Measurements from ENCODE around the gene TNPO2. TPM values are rescaled to one million over a fixed set of nuclear protein-coding genes. Genes with fewer than 3 reads are reported as not detected.
A peak's percentile ranks its signal among the peaks of the same experiment; 100 is the strongest.
"Not testable (repeated sequence)": the region's sequence is repeated elsewhere in the genome, so short reads cannot be mapped to it uniquely, and the experiment has no call there.

The TNPO2 gene
- total and polyA plus RNA-seq, 4 experiments from 2014 or later, result 0.60 to 67.2 (median 33.9) TPM

DNA sequence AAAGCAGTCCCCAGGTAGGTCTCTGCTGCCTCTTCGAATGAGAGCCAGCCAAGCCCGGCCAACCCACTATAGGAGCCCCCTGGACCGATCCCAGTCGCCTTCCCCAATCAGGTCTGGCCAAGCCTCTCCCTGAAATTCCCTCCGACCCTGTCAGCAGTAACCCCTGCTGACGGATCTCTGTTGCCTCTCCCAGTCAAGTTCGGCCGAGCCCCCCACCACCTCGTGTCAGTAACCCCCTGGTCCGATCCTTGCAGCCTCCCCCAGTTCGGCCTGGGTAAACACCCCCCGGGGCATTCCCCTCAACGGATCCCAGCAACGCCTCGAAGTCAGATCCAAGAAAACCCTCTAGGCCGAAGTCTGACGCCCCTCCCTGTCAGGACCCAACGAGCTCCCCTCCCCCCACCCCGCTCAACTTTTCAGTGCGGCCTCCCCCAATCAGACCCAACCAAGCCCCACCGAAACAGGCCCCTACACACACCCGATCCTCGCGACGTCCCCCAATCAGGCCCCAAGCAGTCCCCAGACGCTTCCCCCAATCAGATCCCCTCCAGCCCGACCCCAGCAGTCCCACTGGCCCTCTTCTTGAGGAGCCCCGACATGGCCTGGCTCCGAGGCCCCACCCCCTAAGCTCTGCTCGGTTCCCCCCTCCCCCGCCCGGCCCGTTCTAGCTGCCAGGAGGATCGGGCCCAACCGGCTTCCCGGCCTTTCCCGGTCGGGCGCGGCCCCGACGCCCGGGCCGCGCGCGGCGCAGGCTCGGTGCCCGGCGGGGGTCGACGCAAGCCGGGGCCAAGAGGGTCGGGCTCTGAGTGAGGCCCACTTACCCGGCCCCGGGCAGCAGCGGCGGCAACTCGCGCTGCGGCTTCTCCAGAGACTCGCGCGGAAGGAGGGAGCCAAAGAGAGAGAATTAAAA lies 1.8 kb downstream of the TNPO2 start:
- peaks cover 6 to 27% of the 10 kb centered on the region in 2 donors for H3K36me3 Mint-ChIP-seq

DNA sequence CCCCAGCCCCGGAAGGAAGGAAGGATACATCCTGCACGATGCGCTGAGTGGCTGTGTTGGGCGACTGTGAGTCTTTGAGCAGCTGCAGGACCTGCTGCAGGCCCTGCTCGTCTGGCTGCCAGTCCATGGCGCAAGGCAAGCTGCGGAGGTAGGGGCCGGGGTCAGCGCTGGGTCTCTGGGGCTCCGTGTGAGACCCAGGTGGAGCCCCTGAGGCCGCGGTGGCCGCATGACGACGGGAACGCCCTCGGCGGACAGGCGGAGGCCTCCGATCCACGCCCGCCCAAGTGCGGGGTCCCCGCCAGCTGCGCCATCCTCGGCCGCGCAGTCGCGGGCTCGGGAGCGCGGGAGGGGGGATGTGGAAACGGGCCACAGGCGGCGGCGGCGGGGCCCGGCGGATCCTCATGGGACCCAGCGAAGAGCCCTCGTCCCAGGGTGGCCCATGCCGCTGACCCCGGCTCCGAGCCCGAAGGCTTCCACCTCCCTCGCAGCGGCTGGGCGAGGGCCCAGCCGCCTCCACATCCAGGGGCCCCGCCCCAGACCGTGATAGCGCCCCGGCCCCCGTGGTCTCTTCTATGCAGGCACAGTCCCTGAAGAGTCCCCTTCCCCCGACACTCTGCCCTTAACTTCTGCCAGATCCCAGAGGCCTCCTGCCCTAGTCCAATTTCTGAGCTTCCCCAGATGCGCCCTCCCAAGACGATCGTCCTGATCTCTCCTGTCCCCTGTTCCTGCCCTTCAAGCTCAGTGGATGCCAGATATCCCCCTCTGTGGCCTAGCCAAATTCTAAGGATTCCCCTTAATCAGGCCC lies 2.7 kb downstream of the TNPO2 start:
- H3K4me1 Mint-ChIP-seq, result peaks cover 23 to 52% (median 36%) of the 10 kb centered on the region in 4 donors
- CTCF ChIA-PET (ENCODE audit: partially characterized antibody), result interaction anchor here (1.7 to 12.0 kb wide), 4 partner anchors 12 to 49 kb away, joined by 6 to 126 read pairs (median 14); partner anchors contain the start of gene TRIR
- intact Hi-C loops (cut with micrococcal nuclease), result loop anchor here (5.0 kb wide), 1 partner anchor 39 kb away; the partner anchor contains the start of gene DHPS
- no peak for DNase-seq
- H3K27me3 ChIP-seq (ENCODE audit: insufficient read depth, low read length), result no peaks in the 10 kb centered on the region
- H3K4me1 ChIP-seq (ENCODE audit: insufficient read depth, low read length), result peaks cover 30% of the 10 kb centered on the region
- peak overlapping the region; percentile 89 to 98 (median 92) for H3K27ac Mint-ChIP-seq
- peaks cover 10 to 28% of the 10 kb centered on the region in 2 donors for H3K36me3 Mint-ChIP-seq
- peak overlapping the region; percentile 73 for H3K27ac ChIP-seq (ENCODE audit: low read depth, low read length)
- H3K4me3 Mint-ChIP-seq, result peak overlapping the region; percentile 89 to 98 (median 94)
- peaks cover 12% of the 10 kb centered on the region for H3K36me3 ChIP-seq (ENCODE audit: insufficient read depth, low read length)
- POLR2A ChIA-PET (ENCODE audit: partially characterized antibody), result interaction anchor here (0.6 to 5.9 kb wide), 12 partner anchors 11 to 226 kb away, joined by 3 to 135 read pairs (median 4); partner anchors contain the start of genes DHPS, FBXW9, GET3 and JUNB
- no peaks in the 10 kb centered on the region for H3K9me3 ChIP-seq (ENCODE audit: control insufficient read depth in 1 of 2, low read length in 2 of 2)
- H3K4me3 ChIP-seq (ENCODE audit: low read length in 2 of 2), result peak overlapping the region; percentile 61 to 78
- peaks cover 0 to 4% (median 0%) of the 10 kb centered on the region in 8 donors for H3K9me3 Mint-ChIP-seq
- peaks cover 0 to 1% of the 10 kb centered on the region in 2 donors for H3K27me3 Mint-ChIP-seq

More for the DNA sequence above, 1.8 kb downstream of the TNPO2 start:
- Mint-ChIP-seq H3K4me1 (peaks cover 21 to 53% (median 35%) of the 10 kb centered on the region in 4 donors), H3K4me3 (peak overlapping the region; percentile 91 to 98 (median 94)), H3K9me3 (peaks cover 0 to 4% (median 0%) of the 10 kb centered on the region in 8 donors), H3K27ac (peak overlapping the region; percentile 89 to 98 (median 95)), H3K27me3 (peaks cover 0 to 1% of the 10 kb centered on the region in 2 donors)
- ChIA-PET POLR2A (ENCODE audit: partially characterized antibody) (interaction anchor here (0.9 to 5.9 kb wide), 20 partner anchors 8 to 226 kb away, joined by 3 to 135 read pairs (median 4); partner anchors contain the start of genes DHPS, FBXW9, GET3 and JUNB), CTCF (ENCODE audit: partially characterized antibody) (interaction anchor here (1.2 to 12.0 kb wide), 8 partner anchors 11 to 74 kb away, joined by 3 to 126 read pairs (median 6); partner anchors contain the start of genes DHPS and TRIR)
- Histone ChIP-seq H3K9me3 (ENCODE audit: control insufficient read depth in 1 of 2, low read length in 2 of 2) (no peaks in the 10 kb centered on the region), H3K36me3 (ENCODE audit: insufficient read depth, low read length) (peaks cover 6% of the 10 kb centered on the region), H3K27me3 (ENCODE audit: insufficient read depth, low read length) (no peaks in the 10 kb centered on the region), H3K27ac (ENCODE audit: low read depth, low read length) (peak overlapping the region; percentile 73), H3K4me3 (ENCODE audit: low read length in 2 of 2) (peak overlapping the region; percentile 61 to 78), H3K4me1 (ENCODE audit: insufficient read depth, low read length) (peaks cover 30% of the 10 kb centered on the region)
- peak in 3 of 5 donors; percentile 37 to 69 (median 46) for DNase-seq
- intact Hi-C loops (cut with micrococcal nuclease), result loop anchor here (1.0 to 5.0 kb wide), 2 partner anchors 12 to 40 kb away; partner anchors contain the start of genes DHPS and TRIR

- H3K27me3 ChIP-seq (ENCODE audit: insufficient read depth, low read length), result no peaks in the 10 kb centered on the region
- H3K4me1 Mint-ChIP-seq, result peaks cover 23 to 52% (median 36%) of the 10 kb centered on the region in 4 donors
- no peaks in the 10 kb centered on the region for H3K9me3 ChIP-seq (ENCODE audit: control insufficient read depth in 1 of 2, low read length in 2 of 2)
- ChIA-PET POLR2A (ENCODE audit: partially characterized antibody) (interaction anchor here (0.6 to 5.9 kb wide), 7 partner anchors 12 to 156 kb away, joined by 3 to 135 read pairs (median 26); partner anchors contain the start of genes FBXW9, GET3, JUNB and TRIR), CTCF (ENCODE audit: partially characterized antibody) (interaction anchor here (0.9 to 12.0 kb wide), 3 partner anchors 14 to 76 kb away, joined by 3 to 126 read pairs (median 5); partner anchors contain the start of gene TRIR)
- no peak for DNase-seq
- peak overlapping the region in 1 of 2 donors; percentile 17 for H3K4me3 ChIP-seq (ENCODE audit: low read length in 2 of 2)
- H3K4me1 ChIP-seq (ENCODE audit: insufficient read depth, low read length), result peaks cover 30% of the 10 kb centered on the region
- peaks cover 17% of the 10 kb centered on the region for H3K36me3 ChIP-seq (ENCODE audit: insufficient read depth, low read length)
- H3K27ac Mint-ChIP-seq, result peak overlapping the region; percentile 9 to 98 (median 89)
- intact Hi-C loops (cut with micrococcal nuclease), result loop anchor here (5.0 kb wide), 1 partner anchor 38 kb away; the partner anchor contains the start of gene DHPS
- peaks cover 0 to 4% (median 0%) of the 10 kb centered on the region in 8 donors for H3K9me3 Mint-ChIP-seq
- peaks cover 0 to 1% of the 10 kb centered on the region in 2 donors for H3K27me3 Mint-ChIP-seq
- H3K27ac ChIP-seq (ENCODE audit: low read depth, low read length), result peak overlapping the region; percentile 73
- H3K4me3 Mint-ChIP-seq, result peak overlapping the region; percentile 68 to 88 (median 86)
- peaks cover 13 to 32% of the 10 kb centered on the region in 2 donors for H3K36me3 Mint-ChIP-seq
Measured at GRCh38 chr19:12720296-12720695, 3.4 kb downstream of the TNPO2 start.

DNA sequence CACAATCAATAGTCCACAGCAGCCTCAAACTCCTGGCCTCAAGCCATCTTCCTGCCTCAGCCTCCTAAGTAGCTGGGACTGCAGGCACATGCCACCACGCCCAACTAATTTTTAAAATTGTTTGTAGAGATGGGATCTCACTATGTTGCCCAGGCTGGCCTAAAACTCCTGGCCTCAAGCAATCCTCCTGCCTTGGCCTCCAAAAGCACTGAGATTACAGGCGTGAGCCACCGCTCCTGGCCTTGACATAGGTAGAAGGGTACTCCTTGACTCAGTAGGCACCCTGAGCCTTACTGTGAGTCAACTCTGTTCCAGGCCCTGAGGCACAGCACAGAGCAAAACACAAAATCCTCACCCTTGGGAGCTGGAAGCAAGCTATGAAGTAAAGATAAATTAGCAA lies 7.8 kb downstream of the TNPO2 start:
- peaks cover 27 to 37% of the 10 kb centered on the region in 2 donors for H3K36me3 Mint-ChIP-seq
- intact Hi-C loops (cut with micrococcal nuclease), result no loop called here
- Histone ChIP-seq H3K9me3 (ENCODE audit: control insufficient read depth in 1 of 2, low read length in 2 of 2) (no peaks in the 10 kb centered on the region), H3K27me3 (ENCODE audit: insufficient read depth, low read length) (no peaks in the 10 kb centered on the region), H3K27ac (ENCODE audit: low read depth, low read length) (no peak overlapping the region), H3K4me3 (ENCODE audit: low read length in 2 of 2) (no peak overlapping the region), H3K36me3 (ENCODE audit: insufficient read depth, low read length) (peaks cover 35% of the 10 kb centered on the region), H3K4me1 (ENCODE audit: insufficient read depth, low read length) (peaks cover 6% of the 10 kb centered on the region)
- CTCF ChIA-PET (ENCODE audit: partially characterized antibody), result interaction anchor here (2.2 to 12.0 kb wide), 4 partner anchors 42 to 132 kb away, joined by 7 to 126 read pairs (median 12); no protein-coding TSS in a partner anchor
- POLR2A ChIA-PET (ENCODE audit: partially characterized antibody), result no interaction called here
- H3K27me3 Mint-ChIP-seq, result no peaks in the 10 kb centered on the region
- no peak for DNase-seq
- H3K4me3 Mint-ChIP-seq, result no peak overlapping the region
- peaks cover 9 to 23% (median 11%) of the 10 kb centered on the region in 4 donors for H3K4me1 Mint-ChIP-seq
- H3K9me3 Mint-ChIP-seq, result no peaks in the 10 kb centered on the region
- H3K27ac Mint-ChIP-seq, result peak overlapping the region in 1 of 7 donors; percentile 18

DNA sequence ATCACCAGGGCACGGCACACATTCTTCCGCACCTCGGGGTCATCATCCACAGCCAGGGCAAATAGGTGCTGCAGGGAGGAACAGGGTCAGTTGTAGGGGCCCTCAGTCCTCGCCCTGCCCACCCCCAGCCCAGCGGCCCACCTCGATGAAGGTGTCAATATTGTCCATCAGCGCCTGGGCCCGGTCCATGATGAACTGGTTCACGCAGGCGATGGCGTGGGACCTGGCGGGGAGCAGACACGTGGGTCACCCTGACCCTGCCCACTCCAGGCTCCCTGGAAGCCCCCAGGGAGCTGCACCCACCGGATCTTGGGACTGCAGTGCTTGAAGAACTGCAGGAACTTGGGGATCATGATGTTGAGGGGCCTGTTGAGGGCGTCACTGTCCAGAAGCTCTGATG lies 8.6 kb downstream of the TNPO2 start:
- Mint-ChIP-seq H3K4me3 (no peak overlapping the region), H3K9me3 (no peaks in the 10 kb centered on the region), H3K36me3 (peaks cover 32 to 45% of the 10 kb centered on the region in 2 donors), H3K27ac (no peak overlapping the region), H3K27me3 (no peaks in the 10 kb centered on the region), H3K4me1 (peaks cover 4 to 16% (median 6%) of the 10 kb centered on the region in 4 donors)
- Histone ChIP-seq H3K27ac (ENCODE audit: low read depth, low read length) (no peak overlapping the region), H3K4me1 (ENCODE audit: insufficient read depth, low read length) (no peaks in the 10 kb centered on the region), H3K27me3 (ENCODE audit: insufficient read depth, low read length) (no peaks in the 10 kb centered on the region), H3K36me3 (ENCODE audit: insufficient read depth, low read length) (peaks cover 42% of the 10 kb centered on the region), H3K9me3 (ENCODE audit: control insufficient read depth in 1 of 2, low read length in 2 of 2) (no peaks in the 10 kb centered on the region), H3K4me3 (ENCODE audit: low read length in 2 of 2) (no peak overlapping the region)
- no peak for DNase-seq
- intact Hi-C loops (cut with micrococcal nuclease), result no loop called here
- CTCF ChIA-PET (ENCODE audit: partially characterized antibody), result interaction anchor here (2.2 to 12.0 kb wide), 3 partner anchors 42 to 81 kb away, joined by 7 to 126 read pairs (median 13); no protein-coding TSS in a partner anchor
- POLR2A ChIA-PET (ENCODE audit: partially characterized antibody), result no interaction called here

DNA sequence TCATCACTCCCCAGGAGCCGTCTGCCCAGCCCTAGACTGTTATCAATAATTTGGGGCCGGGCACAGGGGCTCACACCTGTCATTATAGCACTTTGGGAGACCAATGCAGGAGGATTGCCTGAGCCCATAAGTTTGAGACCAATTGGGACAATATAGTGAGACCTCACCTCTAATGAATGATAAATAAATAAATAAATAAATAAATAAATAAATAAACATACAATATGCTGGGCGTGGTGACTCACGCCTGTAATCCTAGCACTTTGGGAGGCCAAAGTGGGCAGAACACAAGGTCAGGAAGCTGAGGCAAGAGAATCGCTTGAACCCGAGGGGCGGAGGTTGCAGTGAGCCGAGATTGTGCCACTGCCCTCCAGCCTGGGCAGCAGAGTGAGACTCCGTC lies 10.4 kb downstream of the TNPO2 start:
- peaks cover 45% of the 10 kb centered on the region for H3K36me3 ChIP-seq (ENCODE audit: insufficient read depth, low read length)
- H3K4me3 Mint-ChIP-seq; H3K4me1 Mint-ChIP-seq; H3K9me3 ChIP-seq (ENCODE audit: control insufficient read depth in 1 of 2, low read length in 2 of 2); H3K27me3 Mint-ChIP-seq; H3K4me1 ChIP-seq (ENCODE audit: insufficient read depth, low read length); H3K4me3 ChIP-seq (ENCODE audit: low read length in 2 of 2); H3K27me3 ChIP-seq (ENCODE audit: insufficient read depth, low read length); DNase-seq; H3K27ac ChIP-seq (ENCODE audit: low read depth, low read length); intact Hi-C loops (cut with micrococcal nuclease); H3K9me3 Mint-ChIP-seq; H3K27ac Mint-ChIP-seq: not testable (repeated sequence)
- ChIA-PET POLR2A (ENCODE audit: partially characterized antibody) (interaction anchor here (0.7 kb wide), 1 partner anchor 9 kb away, joined by 3 read pairs; no protein-coding TSS in a partner anchor), CTCF (ENCODE audit: partially characterized antibody) (interaction anchor here (1.0 to 12.0 kb wide), 2 partner anchors 44 to 135 kb away, joined by 3 to 126 read pairs; no protein-coding TSS in a partner anchor)
- H3K36me3 Mint-ChIP-seq, result peaks cover 26 to 45% of the 10 kb centered on the region in 2 donors
